HG02763 (cell line): ENCODE measurements around the gene SLC1A4.
"Not testable (repeated sequence)": the region's sequence is repeated elsewhere in the genome, so short reads cannot be mapped to it uniquely, and the experiment has no call there.

Experiments used
- ATAC-seq: cut with Tn5 transposase; IDR thresholded peaks from one replicate; pipeline ENCODE4 v1.9.1; 2021; ENCODE audit warnings: mild to moderate bottlenecking, moderate library complexity; ENCODE audit not compliant: unreplicated experiment

The SLC1A4 gene

GRCh38 chr2:64989126-64989981 lies at the start of gene SLC1A4:
Gene SLC1A4, plus strand, starts transcription at chr2:64989399. Its CDS starts 245 bp downstream, at chr2:64989644.
- peak; percentile 76 for ATAC-seq

DNA sequence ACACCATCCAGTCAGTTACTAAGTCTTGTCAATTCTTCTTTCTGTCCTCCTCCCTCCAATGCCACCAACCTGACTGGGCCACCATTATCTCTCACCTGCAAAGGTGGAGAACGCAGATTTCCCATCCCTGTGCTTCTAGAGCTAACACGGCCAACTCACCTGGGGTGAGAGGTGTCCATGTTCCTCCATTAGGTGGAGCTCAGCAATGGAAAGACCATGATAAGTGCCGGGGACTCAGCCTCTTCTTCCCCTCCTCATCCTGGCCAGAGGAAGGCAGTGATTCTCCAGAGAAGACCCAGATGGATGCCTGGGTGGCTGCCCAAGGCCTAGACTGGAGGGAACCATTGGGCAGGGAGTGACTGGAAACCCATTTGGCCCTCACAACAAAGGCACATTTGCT lies 48.1 kb upstream of the SLC1A4 start:
- no peak for ATAC-seq

DNA sequence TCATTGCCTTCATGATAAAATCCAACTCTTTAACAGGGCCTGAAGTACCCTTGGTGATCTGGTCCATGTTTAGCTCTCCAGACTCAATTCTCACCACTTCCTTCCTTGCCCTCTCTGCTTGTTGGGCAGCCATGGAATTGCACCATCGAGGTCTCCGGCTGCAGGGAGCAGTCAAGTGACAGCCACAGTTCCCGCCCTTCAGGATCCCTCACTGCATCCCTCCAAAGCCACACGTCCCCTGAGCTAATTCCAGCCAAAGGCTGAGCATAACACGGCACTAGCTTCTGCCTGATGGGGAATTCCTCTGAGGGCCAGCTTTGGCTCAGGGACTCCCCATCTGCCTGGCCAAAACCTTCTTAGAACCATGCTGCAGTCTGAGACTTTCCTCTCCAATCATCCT lies 47.4 kb upstream of the SLC1A4 start:
- ATAC-seq, result no peak

GRCh38 chr2:64942693-64943092 lies 46.5 kb upstream of the SLC1A4 start:
- no peak for ATAC-seq

- no peak for ATAC-seq
Observed at GRCh38 chr2:64943387-64944150, 45.6 kb upstream of the SLC1A4 start.

DNA sequence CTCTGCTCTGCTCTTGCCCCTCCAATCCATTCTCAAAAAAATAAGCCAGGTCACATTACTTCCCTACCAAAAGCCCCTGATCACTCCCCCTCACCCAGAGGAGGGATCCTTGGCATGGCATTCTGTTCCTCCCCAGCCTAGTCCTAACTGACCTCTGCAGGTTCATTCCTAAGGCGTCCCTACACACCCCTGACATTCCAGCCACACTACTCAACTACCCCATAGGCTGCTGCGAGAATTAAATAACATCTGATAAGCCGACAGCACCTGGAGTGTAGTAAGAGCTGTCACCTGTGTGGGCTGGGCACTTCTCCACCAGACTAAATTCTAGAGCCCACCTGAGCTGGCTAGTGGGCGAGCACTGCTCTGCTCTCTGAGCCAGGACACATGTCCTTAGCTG lies 44.7 kb upstream of the SLC1A4 start:
- no peak for ATAC-seq

DNA sequence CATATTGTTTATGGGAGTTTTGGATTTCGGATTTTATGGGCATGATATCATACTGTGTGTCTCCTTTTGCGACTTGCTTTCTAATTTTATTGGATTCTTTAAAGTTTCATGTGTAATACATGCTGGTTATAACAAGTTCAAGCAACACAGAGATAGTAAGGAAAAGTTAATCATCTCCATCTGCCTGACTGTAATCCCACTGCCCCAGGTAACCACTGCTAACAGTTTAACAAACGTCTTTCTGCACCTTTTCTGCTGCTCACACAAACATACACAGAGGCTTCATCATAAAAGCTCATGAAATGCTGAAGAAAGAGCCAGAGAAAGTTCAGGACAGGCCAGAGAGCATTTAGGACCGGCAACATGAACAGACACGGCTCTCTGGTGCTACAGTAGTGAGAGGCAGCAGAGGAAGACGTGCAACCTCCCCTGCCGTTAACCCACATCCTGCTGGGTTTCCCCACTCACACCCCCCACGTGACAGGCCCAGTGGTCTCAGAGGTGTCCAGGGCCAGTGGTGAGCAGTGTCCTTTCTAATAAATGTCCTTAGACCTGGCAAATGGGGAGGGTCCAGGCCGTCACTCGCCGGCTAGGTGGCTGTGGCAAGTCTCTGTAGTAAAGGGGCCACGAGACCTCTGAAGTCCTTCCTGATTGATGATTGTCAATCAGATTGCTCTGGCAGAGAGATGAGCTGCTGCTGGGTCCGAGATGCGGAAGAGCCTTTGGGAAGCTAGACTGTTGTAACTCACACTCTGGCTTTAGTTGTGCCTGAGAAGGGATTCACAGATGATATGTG lies 43.0 kb upstream of the SLC1A4 start:
- peak; percentile 89 for ATAC-seq

DNA sequence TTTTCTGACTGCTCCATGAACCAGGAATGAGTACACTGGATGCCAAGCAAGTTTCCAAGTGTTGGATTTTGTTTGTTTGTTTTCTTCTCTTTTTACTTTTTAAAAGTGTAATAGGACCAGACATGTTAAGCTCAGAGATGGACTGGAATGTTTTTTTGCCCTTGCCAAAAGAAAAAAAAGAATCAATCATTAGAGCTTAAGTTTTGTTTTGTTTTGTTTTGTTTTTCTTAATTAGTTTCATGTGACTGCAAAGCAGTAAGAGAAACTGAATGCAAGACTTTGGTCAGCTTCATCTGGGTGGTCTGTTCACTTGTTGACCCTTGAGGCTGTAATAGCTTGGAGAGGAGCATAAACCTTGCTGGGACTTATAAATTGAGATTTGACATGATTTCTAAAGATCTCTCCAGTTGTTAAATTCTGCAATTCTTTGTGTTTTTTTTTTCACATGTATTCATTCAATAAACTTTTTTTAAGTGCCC lies 42.4 kb upstream of the SLC1A4 start:
- no peak for ATAC-seq

DNA sequence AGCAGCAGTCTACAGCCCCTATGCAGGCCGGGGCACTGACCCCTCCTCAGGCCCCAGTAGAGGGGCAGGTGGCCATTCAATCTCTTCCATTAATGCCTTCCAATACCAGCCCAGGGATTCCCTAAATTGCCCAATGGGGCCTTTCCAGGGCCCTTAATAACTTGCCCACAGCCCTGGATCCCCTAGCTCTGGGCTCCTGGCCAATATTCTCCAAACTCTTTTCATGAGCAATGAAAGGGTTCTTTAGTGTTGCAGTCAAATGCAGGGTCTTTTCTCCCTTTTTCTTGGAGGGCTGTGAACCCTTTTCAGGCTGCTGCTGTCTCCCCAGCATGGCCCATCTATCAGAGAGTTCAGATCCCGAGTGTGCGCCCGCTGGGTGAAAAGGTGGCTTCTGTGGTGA lies 41.3 kb upstream of the SLC1A4 start:
- ATAC-seq, result no peak

GRCh38 chr2:64950226-64951160 lies 38.7 kb upstream of the SLC1A4 start:
- no peak for ATAC-seq

DNA sequence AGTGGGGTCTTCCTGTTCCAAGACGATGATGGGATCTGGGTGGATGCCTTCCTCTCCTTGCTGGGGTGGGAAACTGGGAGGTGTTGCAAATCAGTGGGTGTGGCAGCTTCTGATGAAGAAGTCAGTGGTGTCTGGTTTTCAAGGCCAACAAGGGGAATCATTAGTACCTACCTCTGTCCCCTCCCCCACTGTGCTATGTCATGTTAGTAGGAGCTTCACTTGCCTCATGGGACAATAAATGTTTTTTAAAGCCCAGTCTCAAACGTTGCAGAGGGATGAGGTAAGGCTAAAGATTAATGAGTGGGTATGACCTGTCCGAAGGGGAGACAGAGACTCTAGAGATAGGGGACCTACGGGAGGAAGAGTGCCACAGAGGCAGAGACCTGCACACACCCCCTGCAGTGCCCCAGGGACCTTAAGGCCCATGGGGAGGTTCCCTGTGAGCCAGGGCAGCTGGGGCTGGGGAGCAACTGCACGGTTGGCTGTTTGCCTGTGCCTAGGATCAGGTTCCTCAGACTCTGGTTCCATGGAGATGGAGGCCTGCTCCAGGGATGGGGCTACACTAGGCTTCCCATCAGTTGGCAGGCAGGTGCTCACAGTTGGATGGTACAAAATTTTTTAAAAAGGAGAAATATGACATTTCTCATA lies 37.8 kb upstream of the SLC1A4 start:
- ATAC-seq, result no peak

DNA sequence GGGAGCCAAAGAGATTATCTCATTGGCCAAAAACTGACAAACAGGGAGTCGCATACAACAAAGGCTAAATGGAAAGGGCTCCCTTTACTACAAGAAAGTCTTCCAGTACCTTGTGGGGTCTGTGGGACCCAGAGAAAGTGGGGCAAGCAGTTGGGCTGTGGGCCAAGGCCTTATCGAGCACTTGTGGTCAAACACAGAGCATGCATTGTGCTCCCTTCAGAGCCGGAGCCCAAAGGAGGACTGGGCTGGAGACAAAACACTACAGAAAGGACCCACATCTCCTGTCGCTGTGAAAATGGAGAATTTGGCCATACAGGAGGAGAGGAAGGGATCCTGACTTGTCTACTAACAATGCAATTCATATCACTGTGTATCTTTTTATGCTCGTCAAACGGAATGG lies 37.1 kb upstream of the SLC1A4 start:
- ATAC-seq, result no peak

DNA sequence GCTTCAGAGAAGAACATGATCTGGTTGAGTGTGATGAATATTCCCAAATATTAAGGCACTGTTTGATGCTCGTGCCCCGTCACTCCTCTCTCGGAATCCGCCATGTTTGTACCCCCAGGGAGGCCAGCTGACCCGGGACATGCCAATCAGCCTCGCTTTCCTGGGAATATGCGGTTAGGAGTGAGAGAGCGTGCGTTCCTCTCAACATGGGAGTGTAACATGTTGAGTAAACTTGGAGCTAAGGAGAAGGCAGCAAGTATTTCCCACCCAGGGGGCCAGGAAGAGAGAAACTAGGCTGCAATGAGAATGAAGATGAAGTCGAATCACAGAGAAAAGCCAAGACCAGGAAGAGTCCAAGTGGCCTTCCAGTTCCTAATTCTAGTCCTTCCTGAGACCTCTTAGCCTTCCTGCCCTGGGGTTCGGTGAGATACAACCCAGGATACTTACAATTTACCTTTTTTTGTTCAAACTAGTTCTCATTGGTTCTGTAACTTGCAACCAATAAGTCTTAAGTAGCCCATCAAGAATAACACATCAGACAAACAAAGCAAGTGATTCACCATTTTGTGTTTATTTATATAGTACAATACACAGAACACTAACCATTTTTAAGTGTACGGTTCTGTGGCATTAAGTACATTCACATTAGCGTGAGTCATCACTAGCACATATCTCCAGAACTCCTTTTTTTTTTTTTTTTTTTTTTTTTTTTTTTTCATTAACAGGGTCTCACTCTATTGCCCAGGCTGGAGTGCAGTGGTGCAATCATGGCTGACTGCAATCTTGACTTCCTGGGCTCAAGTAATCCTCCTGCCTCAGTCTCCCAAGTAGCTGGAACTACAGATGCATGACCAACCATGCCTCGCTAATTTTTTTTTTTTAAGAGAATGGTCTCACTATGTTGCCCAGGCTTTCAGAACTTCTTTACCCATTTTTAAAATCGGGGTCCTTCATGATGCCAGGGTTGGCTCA lies 36.4 kb upstream of the SLC1A4 start:
- no peak for ATAC-seq

DNA sequence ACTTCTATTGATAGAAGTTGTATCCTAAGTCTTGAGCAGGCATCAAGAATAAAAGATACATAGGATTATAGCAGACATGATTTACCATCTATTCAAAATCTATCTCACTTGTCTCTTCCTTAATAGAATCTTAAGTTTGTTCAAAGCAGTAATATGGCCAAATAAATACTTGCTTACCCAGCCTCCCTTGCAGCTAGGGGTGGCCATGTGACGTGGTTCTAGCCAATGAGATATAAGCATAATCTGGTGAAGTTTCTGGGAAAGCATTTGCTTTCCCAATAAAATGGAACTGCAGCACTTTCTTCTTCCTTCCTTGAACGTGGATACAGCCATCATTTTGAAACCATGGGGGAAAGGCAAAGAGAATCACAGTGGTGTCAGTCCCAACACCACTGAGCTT lies 33.7 kb upstream of the SLC1A4 start:
- ATAC-seq, result no peak

- no peak for ATAC-seq
Observed at GRCh38 chr2:64957109-64957903, 31.9 kb upstream of the SLC1A4 start.

DNA sequence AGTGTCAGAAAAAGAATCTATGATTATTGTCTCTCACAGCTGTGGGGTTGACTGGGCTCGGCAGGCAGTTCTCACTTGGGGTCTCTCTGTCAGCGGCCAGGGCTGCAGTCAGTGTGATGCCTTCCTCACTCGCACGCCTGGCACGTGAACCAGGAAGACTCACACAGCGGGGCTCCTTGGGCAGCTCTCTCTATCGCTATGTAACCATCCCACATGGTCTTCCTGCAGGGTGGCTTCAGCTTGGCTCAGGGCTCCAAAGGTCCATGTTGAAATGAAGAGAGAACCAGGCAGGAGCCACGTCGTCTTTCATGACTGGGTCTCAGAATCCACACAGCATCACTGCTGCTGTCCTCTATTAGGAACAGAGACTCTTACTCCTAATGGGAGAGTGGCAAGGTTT lies 30.6 kb upstream of the SLC1A4 start:
- no peak for ATAC-seq

- ATAC-seq, result no peak
Observed at GRCh38 chr2:64960819-64961218, 28.4 kb upstream of the SLC1A4 start.

- not testable (repeated sequence) for ATAC-seq
Observed at GRCh38 chr2:64963138-64963537, 26.1 kb upstream of the SLC1A4 start.
